HEK293 (cell line): ENCODE data around the gene KPTN.

Experiments
- CTCF ChIA-PET: fragments of 350-600 bp; formaldehyde crosslinking; extraction: SDS; loops from one replicate; lab custom pipeline; 2021; ENCODE audit warnings: antibody characterized with exemption; lab: Yijun Ruan, JAX
- POLR2A ChIA-PET: fragments of 300-600 bp; formaldehyde crosslinking; extraction: SDS; loops from one replicate; lab custom pipeline; 2020; ENCODE audit warnings: antibody characterized with exemption, inconsistent platforms; lab: Yijun Ruan, JAX
- H3K27ac ChIP-seq: fragments of 200-500 bp; sonication (Bioruptor generic); 2 replicates; pipeline ENCODE4 v1.5.1; 2014; ENCODE audit warnings: low read depth, low read length, control low read depth, inconsistent platforms; ENCODE audit errors: extremely low read depth
- H3K36me3 ChIP-seq, 2 experiments: fragments of 200-500 bp in 1 of 2; sonication (Bioruptor generic) in 1 of 2; 1 replicate in 1 of 2; 2 replicates in 1 of 2; pipeline ENCODE4 v1.5.1; 2014 to 2017; ENCODE audit warnings: inconsistent platforms in 2 of 2, low read length in 2 of 2; ENCODE audit not compliant: control insufficient read depth in 2 of 2, insufficient read depth in 1 of 2
- H3K4me1 ChIP-seq: fragments of 200-500 bp; sonication (Bioruptor generic); 2 replicates; pipeline ENCODE4 v1.5.1; 2014; ENCODE audit warnings: mild to moderate bottlenecking, low read length, inconsistent platforms; ENCODE audit not compliant: control insufficient read depth, insufficient read depth
- H3K4me3 ChIP-seq: 2 replicates; pipeline ENCODE4 v1.5.1; 2011; ENCODE audit warnings: low read depth, mild to moderate bottlenecking, control low read depth, low read length, moderate library complexity
- H3K9me3 ChIP-seq: fragments of 200-500 bp; sonication (Bioruptor generic); 2 replicates; pipeline ENCODE4 v1.5.1; 2014; ENCODE audit warnings: low read depth, low read length, inconsistent platforms; ENCODE audit not compliant: control insufficient read depth, insufficient read depth
- GFI1B ChIP-seq: fragments of 450-650 bp; formaldehyde crosslinking; IDR thresholded peaks from 2 replicates; pipeline ENCODE4 v1.5.1; 2016; ENCODE audit warnings: missing biosample characterization, missing genetic modification characterization
- KLF7 ChIP-seq: fragments of 450-650 bp; formaldehyde crosslinking; IDR thresholded peaks from 2 replicates; pipeline ENCODE4 v1.5.1; 2016; ENCODE audit warnings: missing biosample characterization, missing genetic modification characterization, borderline replicate concordance
- OSR2 ChIP-seq: fragments of 450-650 bp; formaldehyde crosslinking; IDR thresholded peaks from 2 replicates; pipeline ENCODE4 v1.5.1; 2016; ENCODE audit warnings: missing biosample characterization, missing genetic modification characterization
- SCRT1 ChIP-seq: fragments of 450-650 bp; formaldehyde crosslinking; IDR thresholded peaks from 2 replicates; pipeline ENCODE4 v1.5.1; 2016; ENCODE audit warnings: missing biosample characterization, missing genetic modification characterization, borderline replicate concordance
- SP7 ChIP-seq: fragments of 450-650 bp; formaldehyde crosslinking; IDR thresholded peaks from 2 replicates; pipeline ENCODE4 v1.5.1; 2016; ENCODE audit warnings: missing biosample characterization, missing genetic modification characterization
- ZBTB44 ChIP-seq: fragments of 450-650 bp; IDR thresholded peaks from 2 replicates; pipeline ENCODE4 v1.5.1; 2018; ENCODE audit warnings: missing biosample characterization, mild to moderate bottlenecking, missing genetic modification characterization
- ZNF114 ChIP-seq: fragments of 450-650 bp; formaldehyde crosslinking; IDR thresholded peaks from 2 replicates; pipeline ENCODE4 v1.5.0; 2017; ENCODE audit warnings: missing biosample characterization, missing genetic modification characterization
- ZNF791 ChIP-seq: fragments of 450-650 bp; formaldehyde crosslinking; IDR thresholded peaks from 2 replicates; pipeline ENCODE4 v1.5.1; 2016; ENCODE audit warnings: missing biosample characterization, missing genetic modification characterization
- TF ChIP-seq, protein P1 (sequence below): fragments of 450-650 bp; formaldehyde crosslinking; IDR thresholded peaks from 2 replicates; pipeline ENCODE4 v1.5.1; 2016; ENCODE audit warnings: missing biosample characterization, missing genetic modification characterization, borderline replicate concordance
- TF ChIP-seq, protein P2 (sequence below): fragments of 450-650 bp; formaldehyde crosslinking; conservative IDR thresholded peaks from 2 replicates; pipeline ENCODE4 v1.5.1; 2016; ENCODE audit warnings: low read depth, missing biosample characterization, missing genetic modification characterization
- TF ChIP-seq, protein P3 (sequence below): fragments of 450-650 bp; formaldehyde crosslinking; IDR thresholded peaks from 2 replicates; pipeline ENCODE4 v1.5.1; 2016; ENCODE audit warnings: missing biosample characterization, missing genetic modification characterization

KPTN gene

DNA sequence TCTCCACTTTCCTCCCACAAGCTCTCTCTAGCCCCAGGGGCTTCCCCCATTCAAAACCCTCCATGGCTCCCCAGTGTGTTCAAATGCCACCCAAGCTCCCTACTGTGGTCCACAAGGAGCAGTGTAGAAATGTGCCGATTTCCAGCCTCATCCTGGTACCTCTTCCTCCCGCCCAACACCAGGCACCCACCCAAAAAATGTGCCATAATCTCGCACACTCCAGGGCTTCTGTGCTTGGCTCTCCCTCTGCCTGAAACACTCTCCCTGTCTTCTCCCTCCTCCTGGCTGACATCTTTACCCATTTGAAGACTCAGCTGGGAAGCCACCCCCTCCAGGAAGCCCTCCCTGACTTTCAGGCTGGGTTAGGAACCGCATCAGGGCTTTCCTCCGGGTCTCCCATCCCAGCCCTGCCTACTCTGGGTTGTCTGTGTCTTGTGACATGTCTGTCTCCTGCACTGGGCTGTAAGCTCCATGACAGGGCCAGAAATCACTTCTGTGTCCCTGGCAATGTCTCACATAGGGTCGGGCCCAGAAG is 48.1 kb downstream of the KPTN start (continued):
- TF ChIP-seq, protein P1, sequence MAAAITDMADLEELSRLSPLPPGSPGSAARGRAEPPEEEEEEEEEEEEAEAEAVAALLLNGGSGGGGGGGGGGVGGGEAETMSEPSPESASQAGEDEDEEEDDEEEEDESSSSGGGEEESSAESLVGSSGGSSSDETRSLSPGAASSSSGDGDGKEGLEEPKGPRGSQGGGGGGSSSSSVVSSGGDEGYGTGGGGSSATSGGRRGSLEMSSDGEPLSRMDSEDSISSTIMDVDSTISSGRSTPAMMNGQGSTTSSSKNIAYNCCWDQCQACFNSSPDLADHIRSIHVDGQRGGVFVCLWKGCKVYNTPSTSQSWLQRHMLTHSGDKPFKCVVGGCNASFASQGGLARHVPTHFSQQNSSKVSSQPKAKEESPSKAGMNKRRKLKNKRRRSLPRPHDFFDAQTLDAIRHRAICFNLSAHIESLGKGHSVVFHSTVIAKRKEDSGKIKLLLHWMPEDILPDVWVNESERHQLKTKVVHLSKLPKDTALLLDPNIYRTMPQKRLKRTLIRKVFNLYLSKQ (tag by site-specific recombination), result no peak
- no peak for TF ChIP-seq ZBTB44 (tag by site-specific recombination)

DNA sequence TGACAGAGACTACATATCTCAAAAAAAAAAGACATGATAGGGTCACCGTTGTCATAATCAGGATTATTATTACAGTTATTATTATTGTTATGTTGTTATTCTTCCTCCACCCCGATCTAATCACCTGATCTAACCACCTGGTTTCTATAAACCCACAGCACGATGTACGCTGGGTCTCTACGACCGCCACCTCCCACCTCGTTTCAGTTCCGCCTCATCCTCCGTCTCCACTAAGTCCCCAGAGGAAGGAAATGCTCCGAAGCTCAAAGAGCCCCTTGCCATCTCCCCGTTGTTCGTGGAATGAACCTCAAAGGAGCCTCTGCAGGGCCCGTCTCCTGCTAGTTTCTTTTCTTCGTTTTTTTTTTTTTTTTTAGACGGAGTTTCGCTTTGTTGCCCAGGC is 48.8 kb downstream of the KPTN start:
- Histone ChIP-seq H3K4me1 (no peaks in the 10 kb centered on the region), H3K9me3 (no peaks in the 10 kb centered on the region)
- TF ChIP-seq GFI1B (tag by site-specific recombination), result no peak
- TF ChIP-seq KLF7, result no peak
- no peak for TF ChIP-seq SCRT1 (tag by site-specific recombination)
- TF ChIP-seq, protein P2, sequence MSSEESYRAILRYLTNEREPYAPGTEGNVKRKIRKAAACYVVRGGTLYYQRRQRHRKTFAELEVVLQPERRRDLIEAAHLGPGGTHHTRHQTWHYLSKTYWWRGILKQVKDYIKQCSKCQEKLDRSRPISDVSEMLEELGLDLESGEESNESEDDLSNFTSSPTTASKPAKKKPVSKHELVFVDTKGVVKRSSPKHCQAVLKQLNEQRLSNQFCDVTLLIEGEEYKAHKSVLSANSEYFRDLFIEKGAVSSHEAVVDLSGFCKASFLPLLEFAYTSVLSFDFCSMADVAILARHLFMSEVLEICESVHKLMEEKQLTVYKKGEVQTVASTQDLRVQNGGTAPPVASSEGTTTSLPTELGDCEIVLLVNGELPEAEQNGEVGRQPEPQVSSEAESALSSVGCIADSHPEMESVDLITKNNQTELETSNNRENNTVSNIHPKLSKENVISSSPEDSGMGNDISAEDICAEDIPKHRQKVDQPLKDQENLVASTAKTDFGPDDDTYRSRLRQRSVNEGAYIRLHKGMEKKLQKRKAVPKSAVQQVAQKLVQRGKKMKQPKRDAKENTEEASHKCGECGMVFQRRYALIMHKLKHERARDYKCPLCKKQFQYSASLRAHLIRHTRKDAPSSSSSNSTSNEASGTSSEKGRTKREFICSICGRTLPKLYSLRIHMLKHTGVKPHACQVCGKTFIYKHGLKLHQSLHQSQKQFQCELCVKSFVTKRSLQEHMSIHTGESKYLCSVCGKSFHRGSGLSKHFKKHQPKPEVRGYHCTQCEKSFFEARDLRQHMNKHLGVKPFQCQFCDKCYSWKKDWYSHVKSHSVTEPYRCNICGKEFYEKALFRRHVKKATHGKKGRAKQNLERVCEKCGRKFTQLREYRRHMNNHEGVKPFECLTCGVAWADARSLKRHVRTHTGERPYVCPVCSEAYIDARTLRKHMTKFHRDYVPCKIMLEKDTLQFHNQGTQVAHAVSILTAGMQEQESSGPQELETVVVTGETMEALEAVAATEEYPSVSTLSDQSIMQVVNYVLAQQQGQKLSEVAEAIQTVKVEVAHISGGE, result no peak
- TF ChIP-seq, all 188 proteins: peak for 0
- CTCF ChIA-PET, result interaction anchor here (0.5 to 6.3 kb wide), 9 partner anchors 39 to 277 kb away, joined by 3 to 121 read pairs (median 10); partner anchors contain the start of genes DHX34, KPTN and NAPA
- no peaks in the 10 kb centered on the region for H3K36me3 ChIP-seq
- POLR2A ChIA-PET, result interaction anchor here (0.7 kb wide), 1 partner anchor 1582 kb away, joined by 7 read pairs; no protein-coding TSS in a partner anchor
- no peak overlapping the region for H3K4me3 ChIP-seq
- no peak overlapping the region for H3K27ac ChIP-seq

GRCh38 chr19:47434088-47434487 is 49.9 kb downstream of the KPTN start:
- H3K36me3 ChIP-seq, result no peaks in the 10 kb centered on the region
- H3K9me3 ChIP-seq, result no peaks in the 10 kb centered on the region
- no peaks in the 10 kb centered on the region for H3K4me1 ChIP-seq
- CTCF ChIA-PET, result interaction anchor here (0.9 to 6.3 kb wide), 9 partner anchors 45 to 273 kb away, joined by 3 to 121 read pairs (median 6); partner anchors contain the start of genes DHX34, KPTN and NAPA
- no peak overlapping the region for H3K27ac ChIP-seq
- TF ChIP-seq SP7 (tag by site-specific recombination), result no peak
- TF ChIP-seq ZNF114 (tag by site-specific recombination), result no peak
- TF ChIP-seq ZNF791 (tag by site-specific recombination), result no peak
- no peak for TF ChIP-seq OSR2 (tag by site-specific recombination)
- TF ChIP-seq, protein P3, sequence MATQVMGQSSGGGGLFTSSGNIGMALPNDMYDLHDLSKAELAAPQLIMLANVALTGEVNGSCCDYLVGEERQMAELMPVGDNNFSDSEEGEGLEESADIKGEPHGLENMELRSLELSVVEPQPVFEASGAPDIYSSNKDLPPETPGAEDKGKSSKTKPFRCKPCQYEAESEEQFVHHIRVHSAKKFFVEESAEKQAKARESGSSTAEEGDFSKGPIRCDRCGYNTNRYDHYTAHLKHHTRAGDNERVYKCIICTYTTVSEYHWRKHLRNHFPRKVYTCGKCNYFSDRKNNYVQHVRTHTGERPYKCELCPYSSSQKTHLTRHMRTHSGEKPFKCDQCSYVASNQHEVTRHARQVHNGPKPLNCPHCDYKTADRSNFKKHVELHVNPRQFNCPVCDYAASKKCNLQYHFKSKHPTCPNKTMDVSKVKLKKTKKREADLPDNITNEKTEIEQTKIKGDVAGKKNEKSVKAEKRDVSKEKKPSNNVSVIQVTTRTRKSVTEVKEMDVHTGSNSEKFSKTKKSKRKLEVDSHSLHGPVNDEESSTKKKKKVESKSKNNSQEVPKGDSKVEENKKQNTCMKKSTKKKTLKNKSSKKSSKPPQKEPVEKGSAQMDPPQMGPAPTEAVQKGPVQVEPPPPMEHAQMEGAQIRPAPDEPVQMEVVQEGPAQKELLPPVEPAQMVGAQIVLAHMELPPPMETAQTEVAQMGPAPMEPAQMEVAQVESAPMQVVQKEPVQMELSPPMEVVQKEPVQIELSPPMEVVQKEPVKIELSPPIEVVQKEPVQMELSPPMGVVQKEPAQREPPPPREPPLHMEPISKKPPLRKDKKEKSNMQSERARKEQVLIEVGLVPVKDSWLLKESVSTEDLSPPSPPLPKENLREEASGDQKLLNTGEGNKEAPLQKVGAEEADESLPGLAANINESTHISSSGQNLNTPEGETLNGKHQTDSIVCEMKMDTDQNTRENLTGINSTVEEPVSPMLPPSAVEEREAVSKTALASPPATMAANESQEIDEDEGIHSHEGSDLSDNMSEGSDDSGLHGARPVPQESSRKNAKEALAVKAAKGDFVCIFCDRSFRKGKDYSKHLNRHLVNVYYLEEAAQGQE (tag by site-specific recombination), result no peak
- H3K4me3 ChIP-seq, result no peak overlapping the region
- POLR2A ChIA-PET, result interaction anchor here (1.4 kb wide), 1 partner anchor 50 kb away, joined by 5 read pairs; the partner anchor contains the start of gene KPTN
